Right atrium auricular region (tissue), 2 donors: ENCODE measurements around the gene RPUSD1. TPM values are rescaled to one million over a fixed set of nuclear protein-coding genes. Genes with fewer than 3 reads are reported as not detected.
"Not testable (repeated sequence)": the region's sequence is repeated elsewhere in the genome, so short reads cannot be mapped to it uniquely, and the experiment has no call there.

Source experiments
- DNase-seq: peaks from one replicate; pipeline ENCODE4 v3.0.0-alpha.2; 2019; ENCODE audit warnings: low spot score
- H3K27ac ChIP-seq, 2 donors: fragments of 200-600 bp; sonication (generic); 1 replicate in 1 of 2; 2 replicates in 1 of 2; pipeline ENCODE4 v1.5.1; 2016 to 2019
- H3K27me3 ChIP-seq, 2 donors: fragments of 200-600 bp; sonication (generic); one replicate each; pipeline versions ENCODE4 v1.5.1 to v1.6.0; 2017 to 2019
- H3K36me3 ChIP-seq: fragments of 200-600 bp; sonication (generic); one replicate; pipeline ENCODE4 v1.5.1; 2016
- H3K4me1 ChIP-seq, 2 donors: fragments of 200-600 bp; sonication (generic); one replicate each; pipeline versions ENCODE4 v1.5.1 to v1.6.0; 2017 to 2019
- H3K4me3 ChIP-seq, 2 donors: fragments of 200-600 bp; sonication (generic); 1 replicate in 1 of 2; 2 replicates in 1 of 2; pipeline ENCODE4 v1.5.1; 2017 to 2019; ENCODE audit warnings: mild to moderate bottlenecking in 1 of 2, moderate library complexity in 1 of 2
- H3K9me3 ChIP-seq, 2 donors: fragments of 200-600 bp; sonication (generic); one replicate each; pipeline ENCODE4 v1.5.1; 2019
- total RNA-seq, 2 donors: library from RNA; depleted of rRNA; stranded (reverse); fragments of >200 nt; gene quantifications; one replicate each; pipeline ENCODE4 v1.1.0, GENCODE V29; 2016
- TF ChIP-seq, protein P1 (sequence below), 2 donors: fragments of 200-600 bp; sonication (generic); IDR thresholded peaks; one replicate each; pipeline ENCODE4 v1.5.1; 2019; ENCODE audit warnings: antibody characterized with exemption in 2 of 2

RPUSD1 gene
- total RNA-seq, 2 donors from 2014 or later = 11.4 to 13.2 TPM

- H3K27ac ChIP-seq = no peak overlapping the region
- TF ChIP-seq, protein P1, sequence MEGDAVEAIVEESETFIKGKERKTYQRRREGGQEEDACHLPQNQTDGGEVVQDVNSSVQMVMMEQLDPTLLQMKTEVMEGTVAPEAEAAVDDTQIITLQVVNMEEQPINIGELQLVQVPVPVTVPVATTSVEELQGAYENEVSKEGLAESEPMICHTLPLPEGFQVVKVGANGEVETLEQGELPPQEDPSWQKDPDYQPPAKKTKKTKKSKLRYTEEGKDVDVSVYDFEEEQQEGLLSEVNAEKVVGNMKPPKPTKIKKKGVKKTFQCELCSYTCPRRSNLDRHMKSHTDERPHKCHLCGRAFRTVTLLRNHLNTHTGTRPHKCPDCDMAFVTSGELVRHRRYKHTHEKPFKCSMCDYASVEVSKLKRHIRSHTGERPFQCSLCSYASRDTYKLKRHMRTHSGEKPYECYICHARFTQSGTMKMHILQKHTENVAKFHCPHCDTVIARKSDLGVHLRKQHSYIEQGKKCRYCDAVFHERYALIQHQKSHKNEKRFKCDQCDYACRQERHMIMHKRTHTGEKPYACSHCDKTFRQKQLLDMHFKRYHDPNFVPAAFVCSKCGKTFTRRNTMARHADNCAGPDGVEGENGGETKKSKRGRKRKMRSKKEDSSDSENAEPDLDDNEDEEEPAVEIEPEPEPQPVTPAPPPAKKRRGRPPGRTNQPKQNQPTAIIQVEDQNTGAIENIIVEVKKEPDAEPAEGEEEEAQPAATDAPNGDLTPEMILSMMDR (IDR thresholded peaks at IDR 0.05) = no peak
- H3K4me3 ChIP-seq = no peak overlapping the region
- no peaks in the 10 kb centered on the region for H3K36me3 ChIP-seq
- H3K9me3 ChIP-seq = no peaks in the 10 kb centered on the region
- H3K4me1 ChIP-seq = peaks cover 0 to 5% of the 10 kb centered on the region in 2 donors
- H3K27me3 ChIP-seq = peaks cover 0 to 11% of the 10 kb centered on the region in 2 donors
- no peak for DNase-seq
Observed at GRCh38 chr16:821751-822150, 33.6 kb upstream of the RPUSD1 start.

DNA sequence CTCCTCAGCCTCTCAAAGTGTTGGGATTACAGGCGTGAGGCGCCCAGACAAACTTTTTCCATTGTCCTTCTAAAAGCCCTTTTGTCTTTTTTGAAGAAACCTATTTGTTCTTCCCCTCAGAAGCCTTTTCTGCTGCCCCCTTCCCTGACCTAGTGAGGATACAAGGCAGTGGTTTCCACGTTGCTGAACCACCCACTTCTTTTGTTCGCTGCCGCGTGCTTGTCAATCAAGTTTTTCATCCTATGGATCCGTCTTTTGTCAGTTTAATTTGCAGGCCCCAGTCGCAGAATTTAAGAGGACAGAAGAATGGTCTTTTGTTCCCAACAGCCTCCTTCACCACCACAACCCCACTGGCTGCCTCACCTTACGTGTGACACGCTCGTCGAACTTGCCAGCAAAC lies 32.6 kb upstream of the RPUSD1 start:
- Histone ChIP-seq H3K4me1 (peaks cover 0 to 5% of the 10 kb centered on the region in 2 donors), H3K4me3 (no peak overlapping the region), H3K27ac (no peak overlapping the region), H3K27me3 (peaks cover 0 to 15% of the 10 kb centered on the region in 2 donors), H3K36me3 (no peaks in the 10 kb centered on the region), H3K9me3 (no peaks in the 10 kb centered on the region)
- no peak for DNase-seq
- TF ChIP-seq, protein P1 (IDR thresholded peaks at IDR 0.05) = no peak

DNA sequence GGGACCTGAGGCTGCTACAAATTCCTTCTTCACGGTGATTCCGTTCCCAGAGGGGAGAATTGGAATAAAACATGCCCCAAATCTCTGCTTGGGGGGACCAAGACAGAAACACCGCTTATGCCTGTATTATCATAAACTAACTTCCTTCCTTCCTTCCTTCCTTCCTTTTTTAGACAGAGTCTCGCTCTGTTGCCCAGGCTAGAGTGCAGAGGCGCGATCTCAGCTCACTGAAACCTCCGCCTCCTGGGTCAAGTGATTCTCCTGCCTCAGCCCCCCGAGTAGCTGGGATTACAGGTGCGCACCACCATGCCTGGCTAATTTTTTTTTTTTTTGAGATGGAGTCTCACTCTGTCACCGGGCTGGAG lies 31.8 kb upstream of the RPUSD1 start:
- H3K9me3 ChIP-seq, H3K27ac ChIP-seq, DNase-seq, H3K36me3 ChIP-seq, H3K4me3 ChIP-seq, H3K4me1 ChIP-seq: not testable (repeated sequence)
- peaks cover 0 to 15% of the 10 kb centered on the region in 2 donors for H3K27me3 ChIP-seq

- Histone ChIP-seq H3K27me3 (peaks cover 0 to 15% of the 10 kb centered on the region in 2 donors), H3K4me1 (peaks cover 0 to 5% of the 10 kb centered on the region in 2 donors), H3K27ac (no peak overlapping the region), H3K9me3 (no peaks in the 10 kb centered on the region), H3K36me3 (no peaks in the 10 kb centered on the region), H3K4me3 (no peak overlapping the region)
- TF ChIP-seq, protein P1 (IDR thresholded peaks at IDR 0.05) = no peak
- no peak for DNase-seq
Observed at GRCh38 chr16:819336-820043, 31.3 kb upstream of the RPUSD1 start.

- H3K4me3 ChIP-seq = no peak overlapping the region
- H3K4me1 ChIP-seq = peaks cover 0 to 10% of the 10 kb centered on the region in 2 donors
- DNase-seq = no peak
- TF ChIP-seq, protein P1 (IDR thresholded peaks at IDR 0.05) = no peak
- H3K36me3 ChIP-seq = no peaks in the 10 kb centered on the region
- no peaks in the 10 kb centered on the region for H3K9me3 ChIP-seq
- no peak overlapping the region for H3K27ac ChIP-seq
- H3K27me3 ChIP-seq = peaks cover 0 to 15% of the 10 kb centered on the region in 2 donors
Observed at GRCh38 chr16:818592-818991, 30.4 kb upstream of the RPUSD1 start.

DNA sequence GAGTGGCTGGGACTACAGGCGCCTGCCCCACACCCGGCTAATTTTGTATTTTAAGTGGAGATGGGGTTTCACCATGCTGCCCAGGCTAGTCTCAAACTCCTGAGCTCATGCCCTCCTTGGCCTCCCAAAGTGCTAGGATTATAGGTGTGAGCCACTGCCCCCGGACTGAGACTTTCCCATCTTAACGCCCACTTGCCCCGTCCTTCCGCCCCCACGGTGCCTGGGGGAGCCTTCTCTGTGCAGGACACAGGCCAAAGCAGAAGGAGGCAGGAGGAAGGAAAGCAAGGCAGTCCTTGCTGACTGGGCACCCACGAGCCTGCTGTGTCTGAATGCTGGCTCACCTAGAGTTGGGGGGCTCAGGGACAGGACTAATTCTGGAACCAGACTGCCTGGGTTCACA lies 30.0 kb upstream of the RPUSD1 start:
- TF ChIP-seq, protein P1 (IDR thresholded peaks at IDR 0.05) = no peak
- Histone ChIP-seq H3K4me1 (peaks cover 0 to 14% of the 10 kb centered on the region in 2 donors), H3K27me3 (peaks cover 0 to 15% of the 10 kb centered on the region in 2 donors), H3K27ac (no peak overlapping the region), H3K4me3 (no peak overlapping the region), H3K36me3 (no peaks in the 10 kb centered on the region), H3K9me3 (no peaks in the 10 kb centered on the region)
- DNase-seq = no peak
